22Rv1 (cell line): ENCODE data around the gene CACNA1F.

Source experiments
- H3K27ac ChIP-seq: fragments of 450-650 bp; 2 replicates; pipeline ENCODE4 v1.5.1; 2017
- CTCF ChIP-seq: fragments of 450-650 bp; IDR thresholded peaks from 2 replicates; pipeline ENCODE4 v1.5.1; 2017; ENCODE audit warnings: mild to moderate bottlenecking
- ZFX ChIP-seq: fragments of 450-650 bp; IDR thresholded peaks from 2 replicates; pipeline ENCODE4 v1.6.1; 2017; ENCODE audit warnings: antibody characterized with exemption, borderline replicate concordance

The CACNA1F gene

DNA sequence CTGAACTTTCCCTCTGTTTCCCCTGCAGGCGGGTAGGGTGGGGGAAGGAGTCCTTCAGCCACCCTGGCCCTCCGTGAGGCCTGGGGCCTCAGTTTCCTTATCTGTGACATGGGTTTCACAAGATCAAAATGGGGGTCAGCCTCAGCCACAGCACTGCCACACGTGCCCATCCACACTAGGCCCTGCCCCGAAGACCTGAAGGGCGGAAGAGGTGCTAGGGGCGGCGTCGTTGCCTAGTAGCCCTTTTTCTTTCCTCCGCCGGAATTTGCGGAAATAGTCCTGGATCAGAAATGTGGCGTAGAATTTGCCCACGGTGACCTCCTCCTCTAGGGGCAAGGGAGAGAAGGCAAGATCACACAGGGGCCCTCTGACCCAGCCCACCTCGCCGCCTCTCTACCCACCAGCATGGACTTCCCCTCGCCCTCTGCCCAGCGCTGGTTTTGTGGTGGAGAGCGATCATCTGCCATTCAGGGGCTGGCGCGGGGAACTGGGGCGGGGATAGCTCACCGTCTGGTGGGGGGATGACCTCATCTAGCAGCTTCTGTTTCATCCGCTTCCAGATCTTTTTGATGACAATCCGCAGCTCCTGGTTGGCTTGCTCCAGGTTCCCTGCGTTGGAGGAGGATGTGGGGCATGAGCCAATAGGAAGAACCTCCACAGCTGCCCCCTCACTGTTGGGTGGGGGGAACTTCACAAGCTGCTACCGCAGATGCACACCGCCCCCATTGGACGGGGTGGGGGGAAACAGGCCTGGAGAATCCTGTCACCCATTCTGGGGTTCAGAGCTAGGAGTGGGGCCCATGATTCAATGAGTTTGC is 23.5 kb downstream of the CACNA1F start:
- TF ChIP-seq CTCF (no peak), ZFX (no peak)
- no peak overlapping the region for H3K27ac ChIP-seq

DNA sequence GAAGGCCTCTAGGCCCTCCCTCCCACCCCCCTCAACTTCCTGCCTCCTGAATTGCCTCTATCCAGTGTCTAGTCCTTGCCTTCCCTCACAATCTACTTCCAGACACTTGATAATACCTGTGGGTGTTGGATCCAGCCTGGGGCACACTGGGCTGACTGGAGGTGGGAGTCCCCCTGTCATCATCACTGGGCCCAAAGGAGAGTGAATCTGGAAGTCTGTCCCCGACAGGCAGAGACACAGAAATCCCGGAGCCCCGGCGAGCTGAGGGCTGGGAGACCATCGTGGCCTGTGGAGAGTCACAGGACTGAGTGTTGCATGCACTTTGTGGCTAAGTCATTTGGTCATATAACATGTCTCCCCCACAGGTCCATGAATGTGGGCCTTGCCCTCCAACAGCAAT is 24.7 kb downstream of the CACNA1F start:
- H3K27ac ChIP-seq, result no peak overlapping the region
- TF ChIP-seq ZFX (no peak), CTCF (no peak)

DNA sequence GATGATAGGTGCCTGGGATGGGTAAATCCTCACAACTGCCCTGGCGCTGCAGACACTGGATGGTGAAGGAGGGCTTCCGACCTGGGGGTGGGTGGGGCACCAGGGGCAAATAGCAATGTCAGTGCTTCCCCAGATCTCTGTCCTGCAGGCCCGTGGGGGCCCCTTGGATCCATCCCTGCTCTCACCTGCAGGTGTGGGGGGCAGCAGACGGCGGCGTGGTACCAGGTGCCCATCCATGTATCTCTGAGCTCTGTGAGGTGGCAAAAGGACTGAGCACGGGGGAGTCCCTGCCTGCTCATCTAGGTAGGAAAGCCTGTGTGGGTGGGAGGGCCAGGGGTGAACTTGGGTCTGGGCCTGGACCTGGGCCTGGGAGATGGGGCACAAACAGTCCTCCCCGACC is 26.6 kb downstream of the CACNA1F start:
- no peak overlapping the region for H3K27ac ChIP-seq
- TF ChIP-seq CTCF, result no peak
- TF ChIP-seq ZFX, result no peak

DNA sequence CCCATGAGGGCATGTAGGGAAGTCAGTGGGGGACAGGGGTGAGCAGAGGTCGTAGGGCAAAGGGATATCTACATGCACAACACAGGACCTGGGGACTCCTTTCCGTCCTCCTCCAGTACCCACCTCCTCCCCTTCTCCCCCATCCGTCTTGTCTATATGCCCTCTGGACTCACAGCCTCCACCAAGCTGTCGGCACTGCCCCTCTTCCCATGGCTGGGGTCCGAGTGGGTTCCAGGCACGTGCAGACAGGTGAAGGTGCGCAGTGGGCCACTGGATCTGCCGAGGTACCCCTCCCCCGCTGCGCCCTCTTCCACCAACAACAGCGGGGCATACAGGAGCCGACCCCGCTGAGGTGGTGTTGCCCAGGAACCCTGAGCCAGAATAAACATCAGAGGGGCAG is 27.7 kb downstream of the CACNA1F start:
- no peak overlapping the region for H3K27ac ChIP-seq
- TF ChIP-seq CTCF (no peak), ZFX (no peak)

- no peak for TF ChIP-seq ZFX
- no peak for TF ChIP-seq CTCF
- no peak overlapping the region for H3K27ac ChIP-seq
These were observed 28.4 kb downstream of the CACNA1F start for GRCh38 chrX:49204709-49205108.

DNA sequence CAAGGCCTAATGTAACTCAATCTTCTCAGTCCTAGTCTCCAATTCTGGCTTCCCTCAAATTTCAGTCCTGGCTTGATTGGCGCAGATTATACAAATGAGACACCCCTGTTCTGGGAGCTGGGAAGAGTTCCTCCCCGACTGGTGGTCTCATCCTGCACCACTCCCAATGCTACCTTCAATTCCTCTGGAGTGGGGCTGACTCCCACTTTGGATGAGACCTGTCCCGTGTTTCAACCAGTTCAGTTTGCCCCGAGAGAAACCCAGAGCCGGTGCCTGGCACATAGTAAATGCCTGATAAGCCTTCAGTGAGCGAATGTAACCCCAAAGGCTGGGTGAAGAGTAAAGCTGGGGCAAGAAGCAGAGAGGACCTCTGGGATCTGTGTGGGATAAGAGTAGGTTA is 29.1 kb downstream of the CACNA1F start:
- TF ChIP-seq CTCF (no peak), ZFX (no peak)
- no peak overlapping the region for H3K27ac ChIP-seq

DNA sequence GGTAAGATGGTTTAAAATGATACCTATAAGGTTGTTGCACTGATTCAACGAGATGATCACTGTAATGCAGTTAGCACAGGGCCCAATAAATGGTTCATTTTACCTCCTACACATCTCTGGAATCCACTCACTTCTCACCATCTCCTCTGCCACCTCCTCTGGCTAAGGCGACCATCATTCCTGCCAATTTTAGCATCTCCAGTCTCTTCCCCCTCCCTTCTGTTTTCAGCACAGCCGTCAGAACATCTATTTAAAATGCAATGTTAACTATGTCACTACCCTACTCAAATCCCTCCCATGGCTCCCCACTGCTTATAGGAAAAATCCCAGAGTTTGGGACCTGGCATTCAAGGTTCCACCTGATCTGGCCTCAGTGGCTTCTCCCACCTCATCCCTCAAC is 29.6 kb downstream of the CACNA1F start:
- no peak overlapping the region for H3K27ac ChIP-seq

More for the DNA sequence above, 29.6 kb downstream of the CACNA1F start:
- no peak for TF ChIP-seq CTCF
- no peak for TF ChIP-seq ZFX
